Measurements from ENCODE around the gene KDM4C.
A peak's percentile ranks its signal among the peaks of the same experiment; 100 is the strongest.

KDM4C gene

DNA sequence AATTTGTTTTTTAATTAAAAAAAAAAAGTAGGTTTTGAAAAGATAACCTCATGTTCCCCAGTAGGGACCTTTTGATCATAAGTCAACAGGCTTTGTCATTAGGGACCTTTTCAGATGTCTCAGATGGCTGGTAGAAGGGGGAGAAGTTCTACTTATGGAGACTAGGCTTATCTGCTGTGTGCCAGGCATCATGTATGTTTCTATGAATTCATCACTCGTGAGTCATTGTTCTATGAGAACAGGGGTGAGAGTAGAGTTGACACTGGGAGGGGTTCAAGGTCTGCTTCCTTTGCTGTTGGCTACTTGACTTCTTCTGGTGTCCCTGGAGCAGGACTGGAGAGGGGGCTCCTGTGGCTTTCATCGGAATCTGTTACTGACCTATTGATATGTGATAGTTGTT is 138.8 kb downstream of the KDM4C start:
- Mint-ChIP-seq H3K4me3 (no peak overlapping the region), H3K27ac (peak overlapping the region in 1 of 2 donors; percentile 46), H3K27me3 (no peaks in the 10 kb centered on the region), H3K4me1 (ENCODE audit: low read depth in 2 of 2) (peaks cover 17 to 53% of the 10 kb centered on the region in 2 donors), H3K9me3 (no peaks in the 10 kb centered on the region), H3K36me3 (ENCODE audit: insufficient read depth) (peaks cover 10% of the 10 kb centered on the region)
- DNase-seq (no peak), ATAC-seq (replicated peaks) (no peak)

DNA sequence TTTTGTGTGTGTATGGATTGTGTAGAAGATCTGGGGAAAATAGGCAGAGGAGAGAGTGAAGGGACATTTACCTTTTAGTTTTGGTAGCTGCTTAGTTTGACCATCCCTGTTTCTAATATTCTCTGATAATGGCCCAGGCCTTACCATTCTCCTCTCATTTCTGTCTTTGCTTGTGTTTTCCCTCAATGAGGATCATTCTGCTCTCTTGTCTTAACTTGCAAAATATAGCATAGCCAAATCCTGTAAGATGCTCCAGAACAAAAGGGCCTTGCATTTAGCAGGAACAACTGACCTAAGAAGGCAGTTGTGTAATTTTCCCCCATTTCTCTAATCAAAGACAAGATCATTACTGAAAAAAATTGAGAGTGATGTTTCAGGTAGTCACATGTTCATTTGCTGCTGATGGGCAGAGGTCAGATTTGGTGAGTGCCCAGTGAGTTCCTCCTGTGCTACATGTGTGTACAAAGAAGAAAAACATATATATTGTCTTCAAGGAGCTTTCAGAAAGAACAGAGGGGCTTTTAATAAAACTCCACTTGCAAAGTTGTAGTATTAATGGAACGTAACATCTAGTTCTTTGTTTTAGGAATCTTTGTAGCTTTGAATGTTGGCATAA is 139.5 kb downstream of the KDM4C start:
- ATAC-seq (replicated peaks) (no peak), DNase-seq (no peak)
- Mint-ChIP-seq H3K27ac (peak overlapping the region; percentile 41 to 46), H3K4me3 (no peak overlapping the region), H3K36me3 (ENCODE audit: insufficient read depth) (peaks cover 10% of the 10 kb centered on the region), H3K27me3 (no peaks in the 10 kb centered on the region), H3K9me3 (no peaks in the 10 kb centered on the region), H3K4me1 (ENCODE audit: low read depth in 2 of 2) (peaks cover 20 to 58% of the 10 kb centered on the region in 2 donors)

DNA sequence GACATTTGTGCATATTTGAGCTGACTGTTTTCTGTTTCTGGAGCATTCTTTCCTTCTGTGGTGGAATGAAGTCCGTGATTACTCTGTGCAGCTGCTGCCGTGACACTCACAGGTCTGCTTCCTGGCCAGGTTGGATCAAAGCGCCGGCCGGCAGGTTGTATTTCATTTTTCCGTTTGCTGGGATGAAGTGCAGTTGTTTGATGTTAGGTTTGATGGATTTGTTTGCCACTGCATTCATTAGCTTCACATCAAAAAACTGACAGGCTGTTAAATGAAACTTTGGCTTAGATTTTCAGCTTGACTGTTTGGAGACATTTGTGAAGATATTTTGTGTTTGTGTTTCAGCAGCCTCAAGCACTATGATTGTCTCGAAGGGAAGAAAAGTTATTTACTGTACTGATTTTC is 140.1 kb downstream of the KDM4C start:
- no peak overlapping the region for H3K4me3 Mint-ChIP-seq
- H3K9me3 Mint-ChIP-seq, result no peaks in the 10 kb centered on the region
- no peak for ATAC-seq (replicated peaks)
- peaks cover 23 to 62% of the 10 kb centered on the region in 2 donors for H3K4me1 Mint-ChIP-seq (ENCODE audit: low read depth in 2 of 2)
- DNase-seq, result no peak
- peaks cover 10% of the 10 kb centered on the region for H3K36me3 Mint-ChIP-seq (ENCODE audit: insufficient read depth)
- no peak overlapping the region for H3K27ac Mint-ChIP-seq
- no peaks in the 10 kb centered on the region for H3K27me3 Mint-ChIP-seq

DNA sequence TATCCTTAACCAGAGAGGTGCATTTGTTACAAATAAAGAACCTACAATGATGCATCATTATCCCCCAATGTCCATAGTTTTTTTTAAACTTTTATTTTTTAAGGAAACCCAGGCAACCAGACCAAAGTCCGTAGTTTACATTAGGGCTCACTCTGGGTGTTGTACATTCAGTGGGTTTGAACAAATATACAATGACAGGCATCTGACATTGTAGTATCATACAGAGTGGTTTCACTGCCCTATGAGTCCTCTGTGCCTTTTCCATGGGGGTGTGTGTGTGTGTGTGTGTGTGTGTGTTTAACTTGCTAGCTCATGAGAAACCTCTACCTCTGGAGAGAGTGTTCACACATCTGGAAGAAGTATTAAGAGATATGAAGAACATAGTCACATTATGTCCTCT is 141.5 kb downstream of the KDM4C start:
- H3K4me3 Mint-ChIP-seq, result no peak overlapping the region
- no peaks in the 10 kb centered on the region for H3K27me3 Mint-ChIP-seq
- no peak for ATAC-seq (replicated peaks)
- no peak for DNase-seq
- H3K36me3 Mint-ChIP-seq (ENCODE audit: insufficient read depth), result peaks cover 5% of the 10 kb centered on the region
- H3K9me3 Mint-ChIP-seq, result no peaks in the 10 kb centered on the region
- H3K4me1 Mint-ChIP-seq (ENCODE audit: low read depth in 2 of 2), result peaks cover 14 to 52% of the 10 kb centered on the region in 2 donors
- H3K27ac Mint-ChIP-seq, result peak overlapping the region in 1 of 2 donors; percentile 73

DNA sequence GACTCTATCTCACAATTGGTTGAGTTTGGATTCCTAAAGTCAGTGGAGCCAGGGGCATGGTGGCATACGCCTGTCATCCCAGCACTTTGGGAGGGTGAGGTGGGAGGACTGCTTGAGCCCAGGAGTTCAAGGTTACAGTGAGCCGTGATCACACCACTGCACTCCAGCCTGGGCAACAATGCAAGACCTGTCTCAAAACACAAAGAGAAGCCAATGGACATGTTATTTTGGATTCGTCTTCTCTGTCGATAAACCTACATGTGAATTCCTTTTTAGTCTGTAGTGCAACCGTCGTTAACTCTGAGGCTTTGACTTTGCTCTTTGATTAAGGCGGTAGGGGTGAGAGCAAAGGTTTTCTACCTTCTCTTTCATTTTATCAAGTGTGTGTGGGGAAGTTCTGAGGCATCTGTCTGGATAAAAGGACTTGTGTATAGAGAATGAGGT is 142.7 kb downstream of the KDM4C start:
- H3K36me3 Mint-ChIP-seq (ENCODE audit: insufficient read depth), result peaks cover 5% of the 10 kb centered on the region
- H3K27me3 Mint-ChIP-seq, result no peaks in the 10 kb centered on the region
- no peak for DNase-seq
- peaks cover 10 to 46% of the 10 kb centered on the region in 2 donors for H3K4me1 Mint-ChIP-seq (ENCODE audit: low read depth in 2 of 2)
- ATAC-seq (replicated peaks), result no peak
- H3K27ac Mint-ChIP-seq, result peak overlapping the region; percentile 41 to 49
- H3K4me3 Mint-ChIP-seq, result no peak overlapping the region
- no peaks in the 10 kb centered on the region for H3K9me3 Mint-ChIP-seq

DNA sequence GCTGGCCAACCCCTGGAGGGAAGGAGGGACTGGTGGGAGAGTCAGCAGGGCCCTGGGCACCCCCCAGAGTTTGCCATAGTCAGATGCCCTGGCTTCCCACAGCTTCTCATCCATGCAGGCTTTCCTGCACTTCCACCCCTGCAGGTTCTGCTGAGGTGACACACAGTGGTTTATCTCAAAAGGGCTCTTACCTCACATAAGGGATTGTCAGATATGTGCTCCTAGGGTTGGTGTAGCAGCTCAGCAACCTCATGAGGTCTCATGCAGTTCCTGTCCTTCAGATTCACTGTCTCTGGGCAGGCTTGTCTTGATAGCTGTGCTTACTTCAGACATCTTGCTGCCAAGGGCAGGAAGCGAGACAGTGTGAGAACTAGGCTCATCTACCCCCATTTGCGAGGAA is 143.4 kb downstream of the KDM4C start:
- Mint-ChIP-seq H3K27me3 (no peaks in the 10 kb centered on the region), H3K4me1 (ENCODE audit: low read depth in 2 of 2) (peaks cover 10 to 46% of the 10 kb centered on the region in 2 donors), H3K36me3 (ENCODE audit: insufficient read depth) (peaks cover 5% of the 10 kb centered on the region), H3K9me3 (no peaks in the 10 kb centered on the region), H3K27ac (peak overlapping the region; percentile 41 to 49), H3K4me3 (no peak overlapping the region)
- ATAC-seq (replicated peaks) (no peak), DNase-seq (no peak)

DNA sequence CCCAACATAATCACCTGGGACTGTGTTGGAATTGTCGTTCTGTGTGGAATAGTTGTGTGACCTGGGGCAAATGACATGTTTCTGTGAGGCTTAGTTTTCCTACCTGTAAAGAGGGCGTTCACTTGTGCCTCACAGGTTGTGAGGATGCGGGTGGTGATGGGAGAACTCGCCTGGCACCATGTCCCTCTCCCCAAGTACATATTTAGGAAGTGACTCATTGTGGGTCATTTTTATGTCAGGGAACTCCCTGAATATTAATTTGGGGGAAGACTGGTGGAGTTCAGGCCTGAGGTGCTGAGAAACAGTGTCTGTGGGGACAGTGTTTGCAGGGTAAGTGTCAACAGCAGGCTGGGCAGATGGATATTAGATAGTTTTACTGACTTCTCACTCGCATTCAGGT is 144.7 kb downstream of the KDM4C start:
- ATAC-seq (replicated peaks) (peak; percentile 41), DNase-seq (no peak)
- H3K27ac Mint-ChIP-seq, result peak overlapping the region; percentile 4 to 12
- H3K36me3 Mint-ChIP-seq (ENCODE audit: insufficient read depth), result peaks cover 2% of the 10 kb centered on the region
- no peak overlapping the region for H3K4me3 Mint-ChIP-seq
- H3K4me1 Mint-ChIP-seq (ENCODE audit: low read depth in 2 of 2), result peaks cover 9 to 38% of the 10 kb centered on the region in 2 donors
- no peaks in the 10 kb centered on the region for H3K27me3 Mint-ChIP-seq
- no peaks in the 10 kb centered on the region for H3K9me3 Mint-ChIP-seq

DNA sequence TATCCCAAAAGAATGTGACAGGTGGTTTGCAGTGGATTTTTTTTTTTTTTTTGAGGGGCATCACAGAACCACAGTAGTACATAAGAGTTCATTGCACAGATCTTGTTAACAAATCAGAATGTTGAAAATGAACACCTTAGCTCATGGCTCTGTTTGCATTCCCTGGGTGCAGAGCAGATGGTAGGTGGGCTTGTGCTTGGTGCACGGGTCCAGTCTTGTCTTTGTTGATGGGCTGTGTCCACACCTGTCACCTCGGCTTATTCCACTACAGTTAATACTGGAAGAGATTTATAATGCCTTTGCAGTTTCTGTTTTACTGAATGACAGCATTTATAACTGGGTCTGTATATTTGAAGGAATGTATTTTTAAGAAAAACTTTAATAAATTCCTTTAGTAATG is 146.6 kb downstream of the KDM4C start:
- Mint-ChIP-seq H3K36me3 (ENCODE audit: insufficient read depth) (no peaks in the 10 kb centered on the region), H3K9me3 (no peaks in the 10 kb centered on the region), H3K27ac (no peak overlapping the region), H3K27me3 (no peaks in the 10 kb centered on the region), H3K4me3 (no peak overlapping the region), H3K4me1 (ENCODE audit: low read depth in 2 of 2) (peaks cover 12 to 31% of the 10 kb centered on the region in 2 donors)
- ATAC-seq (replicated peaks) (no peak), DNase-seq (no peak)

DNA sequence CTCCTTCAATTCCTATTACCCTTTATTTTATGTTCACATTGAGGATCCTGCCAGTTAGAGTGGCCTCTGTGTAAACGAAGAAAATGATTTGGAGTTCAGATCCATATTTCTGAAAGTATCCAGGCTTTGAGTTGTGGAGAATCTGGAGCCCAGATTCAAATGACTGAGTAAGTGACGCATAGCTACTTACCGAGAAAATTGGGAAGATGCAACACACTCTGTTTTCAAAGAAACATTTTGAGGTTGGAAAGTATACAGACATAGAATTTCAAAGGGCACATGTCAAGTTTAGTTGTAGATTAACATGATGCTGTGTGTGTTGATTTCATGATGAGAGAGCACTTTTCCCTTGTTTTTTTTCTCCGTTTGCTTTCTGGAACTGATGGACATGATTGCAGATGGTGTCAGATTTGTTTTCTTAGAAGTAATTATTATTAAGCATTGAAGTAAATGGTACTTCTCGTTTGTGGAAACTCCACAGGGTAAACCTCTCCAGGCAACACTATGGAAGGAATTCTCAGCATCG is 148.1 kb downstream of the KDM4C start:
- DNase-seq, result no peak

DNA sequence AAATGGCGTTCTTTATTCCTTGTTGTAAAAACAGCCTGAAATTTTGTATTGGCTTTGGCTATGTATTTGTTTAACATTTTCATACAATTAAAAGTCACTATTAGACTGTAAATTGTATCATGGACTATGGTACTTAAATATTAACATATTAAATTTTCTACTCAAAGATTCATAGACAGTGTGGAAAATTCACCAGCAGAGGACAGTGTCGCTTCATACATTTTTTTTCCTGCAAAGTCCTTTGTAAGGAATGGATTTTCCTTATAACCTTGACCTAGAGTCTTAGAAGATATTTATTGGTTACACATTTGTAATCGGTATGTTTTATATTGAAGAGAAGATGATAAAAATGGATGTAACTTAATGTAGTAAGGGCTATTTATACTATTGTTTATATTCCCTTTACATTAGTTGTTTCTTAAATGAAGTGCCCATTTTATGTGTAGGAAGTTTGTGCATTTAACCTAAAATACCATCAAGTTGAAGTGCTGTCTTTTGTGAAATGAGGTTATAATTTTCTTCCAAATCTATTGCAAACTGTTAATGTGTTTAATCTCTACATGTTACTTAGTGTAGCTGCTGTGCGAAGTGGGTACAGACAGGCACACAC is 150.1 kb downstream of the KDM4C start:
- peaks cover 12 to 18% of the 10 kb centered on the region in 2 donors for H3K4me1 Mint-ChIP-seq (ENCODE audit: low read depth in 2 of 2)
- no peak overlapping the region for H3K27ac Mint-ChIP-seq
- no peak overlapping the region for H3K4me3 Mint-ChIP-seq
- DNase-seq (no peak), ATAC-seq (replicated peaks) (no peak)
- no peaks in the 10 kb centered on the region for H3K9me3 Mint-ChIP-seq
- no peaks in the 10 kb centered on the region for H3K27me3 Mint-ChIP-seq
- no peaks in the 10 kb centered on the region for H3K36me3 Mint-ChIP-seq (ENCODE audit: insufficient read depth)

More for the DNA sequence above, 148.1 kb downstream of the KDM4C start:
- H3K27me3 Mint-ChIP-seq, result no peaks in the 10 kb centered on the region
- H3K9me3 Mint-ChIP-seq, result no peaks in the 10 kb centered on the region
- no peak for ATAC-seq (replicated peaks)
- no peaks in the 10 kb centered on the region for H3K36me3 Mint-ChIP-seq (ENCODE audit: insufficient read depth)
- H3K27ac Mint-ChIP-seq, result no peak overlapping the region
- H3K4me1 Mint-ChIP-seq (ENCODE audit: low read depth in 2 of 2), result peaks cover 12 to 24% of the 10 kb centered on the region in 2 donors
- H3K4me3 Mint-ChIP-seq, result no peak overlapping the region

DNA sequence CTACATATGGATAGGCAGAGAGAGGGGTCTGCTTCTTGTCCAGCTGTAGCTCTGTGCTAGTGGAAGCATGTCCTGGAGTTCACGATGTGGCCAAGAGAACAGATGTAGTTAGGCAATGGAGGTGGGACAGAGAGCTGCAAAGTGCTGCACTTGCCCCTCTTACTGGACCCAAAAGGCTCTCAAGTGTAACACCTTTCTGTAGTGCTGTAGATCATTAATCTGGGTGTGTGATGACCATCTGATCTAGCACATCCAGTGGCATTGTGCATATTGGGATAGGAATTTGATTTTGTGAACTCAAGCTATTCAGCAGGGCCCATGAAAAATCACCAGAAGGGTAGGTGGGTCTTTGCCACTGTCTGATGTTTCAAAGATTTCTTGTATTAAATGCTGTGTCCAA is 151.4 kb downstream of the KDM4C start:
- no peak for ATAC-seq (replicated peaks)
- DNase-seq, result no peak
- no peaks in the 10 kb centered on the region for H3K9me3 Mint-ChIP-seq
- H3K27ac Mint-ChIP-seq, result no peak overlapping the region
- H3K4me1 Mint-ChIP-seq (ENCODE audit: low read depth in 2 of 2), result peaks cover 12 to 18% of the 10 kb centered on the region in 2 donors
- no peaks in the 10 kb centered on the region for H3K27me3 Mint-ChIP-seq
- H3K36me3 Mint-ChIP-seq (ENCODE audit: insufficient read depth), result no peaks in the 10 kb centered on the region
- H3K4me3 Mint-ChIP-seq, result no peak overlapping the region

DNA sequence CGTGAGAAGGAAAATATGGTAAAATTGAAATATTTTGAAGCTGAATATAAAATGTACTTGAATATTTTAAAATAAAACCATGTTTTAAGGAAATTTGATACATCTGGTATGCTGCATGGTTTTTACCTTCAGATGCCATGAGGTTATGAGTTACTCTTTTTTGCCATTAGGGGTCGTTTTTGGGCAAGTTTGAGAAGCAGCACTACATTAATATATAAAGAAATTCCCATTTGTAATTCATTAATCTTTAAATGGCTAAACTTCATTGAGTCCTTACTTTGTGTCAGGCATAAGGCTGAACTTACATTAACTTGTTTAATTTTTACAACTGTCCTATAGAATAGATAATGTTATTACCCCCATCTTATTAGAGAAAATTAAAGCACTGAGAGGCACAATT is 152.3 kb downstream of the KDM4C start:
- no peak overlapping the region for H3K27ac Mint-ChIP-seq

DNA sequence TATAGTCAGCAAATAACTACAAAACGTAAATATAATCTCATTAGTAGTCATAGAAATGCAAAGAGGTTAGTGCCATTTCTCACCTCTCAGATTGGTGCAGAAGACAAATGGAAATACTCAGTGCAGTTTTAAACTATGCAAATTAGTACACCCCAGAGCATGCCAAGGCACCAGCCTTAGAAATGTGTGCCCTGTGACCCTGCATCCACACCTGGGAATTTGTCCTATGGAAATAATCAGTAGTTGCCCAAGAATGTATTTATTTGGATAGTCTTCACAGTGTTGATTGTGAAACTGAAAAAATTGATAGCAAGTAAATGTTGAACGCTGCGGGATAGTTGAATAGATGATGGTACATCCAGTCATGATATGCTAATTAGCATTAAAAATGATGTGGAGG is 152.7 kb downstream of the KDM4C start:
- H3K9me3 Mint-ChIP-seq, result no peaks in the 10 kb centered on the region
- ATAC-seq (replicated peaks) (no peak), DNase-seq (no peak)
- H3K36me3 Mint-ChIP-seq (ENCODE audit: insufficient read depth), result no peaks in the 10 kb centered on the region
- H3K27me3 Mint-ChIP-seq, result no peaks in the 10 kb centered on the region
- H3K27ac Mint-ChIP-seq, result no peak overlapping the region
- peaks cover 12 to 13% of the 10 kb centered on the region in 2 donors for H3K4me1 Mint-ChIP-seq (ENCODE audit: low read depth in 2 of 2)
- no peak overlapping the region for H3K4me3 Mint-ChIP-seq

More for the DNA sequence above, 152.3 kb downstream of the KDM4C start:
- no peaks in the 10 kb centered on the region for H3K36me3 Mint-ChIP-seq (ENCODE audit: insufficient read depth)
- no peaks in the 10 kb centered on the region for H3K9me3 Mint-ChIP-seq
- H3K4me3 Mint-ChIP-seq, result no peak overlapping the region
- DNase-seq, result no peak
- no peaks in the 10 kb centered on the region for H3K27me3 Mint-ChIP-seq
- peaks cover 12 to 13% of the 10 kb centered on the region in 2 donors for H3K4me1 Mint-ChIP-seq (ENCODE audit: low read depth in 2 of 2)
- no peak for ATAC-seq (replicated peaks)

All from effector memory CD8-positive, alpha-beta T cell (primary cell).